GM18520 (cell line): ENCODE results near the gene KCNH2.
A peak's percentile ranks its signal among the peaks of the same experiment; 100 is the strongest.

Source experiments
- ATAC-seq: cut with Tn5 transposase; IDR thresholded peaks from one replicate; pipeline ENCODE4 v1.9.1; 2021; ENCODE audit not compliant: unreplicated experiment

The KCNH2 gene

DNA sequence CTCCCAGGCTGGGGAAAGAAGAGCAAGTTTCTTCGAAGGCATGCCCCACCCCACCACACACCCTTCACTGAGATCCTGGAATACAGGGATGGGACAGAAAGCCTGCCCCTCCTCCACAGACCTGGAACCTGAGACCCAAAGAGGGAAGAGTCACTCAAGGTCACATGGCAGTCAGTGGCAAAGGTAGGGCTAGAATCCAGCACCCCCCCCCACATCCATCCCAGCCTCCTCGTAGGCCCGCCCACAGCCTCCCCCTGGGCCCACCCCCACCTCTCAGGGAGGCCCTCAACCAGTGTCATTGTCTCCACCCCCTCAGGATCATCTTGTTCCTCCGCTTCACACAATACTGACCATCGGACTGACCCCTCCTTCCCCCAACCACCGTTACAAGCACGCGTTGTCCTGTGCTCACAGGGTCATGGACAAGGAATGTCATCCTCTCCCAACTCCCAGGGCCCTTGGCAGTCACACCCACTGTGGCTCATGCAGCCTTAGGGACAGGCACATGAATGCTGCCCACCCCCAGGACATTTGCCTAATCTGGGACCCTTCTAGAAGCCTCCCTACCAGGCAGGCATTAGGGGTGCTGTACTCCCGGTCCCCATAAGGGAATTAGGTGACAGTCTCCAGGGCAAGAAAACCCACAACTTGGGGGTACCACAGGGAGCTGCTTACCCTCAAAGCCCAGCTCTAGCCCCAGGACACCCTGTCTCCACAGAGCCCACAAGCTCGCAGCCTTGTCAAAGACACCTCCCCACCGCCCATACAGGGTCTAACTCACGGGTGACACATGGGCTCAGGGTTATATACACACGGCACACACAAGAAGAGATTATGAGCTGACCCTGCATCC lies 1.4 kb downstream of the KCNH2 start:
- no peak for ATAC-seq

DNA sequence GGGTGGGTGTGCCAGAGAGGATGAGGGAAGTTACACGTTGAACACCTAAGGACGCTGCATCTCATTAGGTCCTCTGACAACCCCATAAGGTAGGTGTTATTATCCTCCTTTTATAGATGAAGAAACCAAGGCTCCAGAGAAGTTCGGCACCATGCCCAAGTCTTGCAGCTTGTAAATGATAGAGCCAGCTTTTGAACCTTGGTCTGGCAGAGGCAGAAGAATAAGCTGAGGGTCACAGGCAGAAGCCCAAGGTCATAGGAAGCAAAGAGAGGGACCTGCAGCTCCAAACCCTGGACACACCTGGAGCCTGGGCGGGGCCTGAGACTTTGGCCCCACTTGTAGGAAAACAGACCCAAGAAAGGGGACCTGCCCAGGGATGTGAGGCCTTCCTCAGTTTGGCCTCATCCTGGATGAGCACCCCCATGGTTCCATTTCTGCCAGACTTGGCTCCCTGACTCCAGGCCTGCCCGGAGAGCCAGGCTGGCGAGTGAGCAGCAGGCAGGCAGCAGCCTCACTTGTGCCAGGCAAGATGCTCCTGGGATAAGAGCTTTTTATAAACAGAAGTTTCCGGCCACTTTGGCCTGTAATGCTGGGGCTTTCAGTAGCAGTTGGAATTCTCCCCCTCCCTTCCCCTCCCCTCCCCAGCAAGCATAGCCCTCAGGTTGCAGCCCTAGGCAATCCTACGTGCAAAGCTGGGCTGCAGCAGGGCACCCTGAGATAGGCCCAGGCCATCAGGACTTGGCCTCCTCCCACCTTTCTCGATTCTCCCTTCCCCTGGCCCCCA lies 2.4 kb downstream of the KCNH2 start:
- no peak for ATAC-seq

DNA sequence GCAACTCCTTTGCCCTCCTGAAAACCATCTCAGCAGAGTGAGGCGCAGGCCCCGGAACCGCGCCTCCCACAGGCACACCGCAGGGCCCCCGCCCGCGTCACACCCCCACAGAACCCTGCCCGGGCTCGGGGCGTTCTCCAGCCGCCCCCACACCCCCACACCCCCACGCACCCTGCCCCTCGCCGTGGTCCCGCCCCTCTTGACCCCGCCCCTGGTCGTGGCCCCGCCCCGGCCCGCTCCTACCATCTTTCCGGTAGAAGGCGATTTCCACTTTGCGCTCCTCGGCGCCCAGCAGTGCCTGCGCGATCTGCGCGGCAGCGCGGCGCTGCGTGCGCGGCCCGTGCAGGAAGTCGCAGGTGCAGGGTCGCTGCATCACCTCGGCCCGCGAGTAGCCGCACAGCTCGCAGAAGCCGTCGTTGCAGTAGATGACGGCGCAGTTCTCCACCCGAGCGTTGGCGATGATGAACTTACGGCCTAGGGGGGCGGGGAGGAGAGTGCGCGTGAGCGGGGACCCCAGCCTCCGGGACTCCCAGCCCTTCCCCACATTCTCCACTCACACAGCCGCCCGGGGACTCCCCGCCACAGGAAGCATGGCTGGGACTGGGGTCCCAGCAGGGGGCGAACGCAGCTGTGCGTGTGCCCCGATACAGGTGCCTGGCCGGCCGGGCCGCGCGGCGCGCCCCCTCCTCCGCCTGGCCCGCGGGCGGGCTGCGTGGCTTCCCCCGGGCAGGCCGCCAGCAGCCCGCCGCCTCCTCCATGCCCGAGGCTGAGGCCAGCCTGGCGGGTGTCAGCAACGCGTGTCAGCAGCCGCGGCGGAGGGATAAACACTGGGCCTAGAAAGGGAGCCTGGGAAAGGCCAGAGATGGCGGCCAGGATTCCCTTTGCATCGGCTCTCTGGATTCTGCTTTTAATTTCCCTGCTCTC lies 3.4 kb downstream of the KCNH2 start:
- ATAC-seq: peak; percentile 51

DNA sequence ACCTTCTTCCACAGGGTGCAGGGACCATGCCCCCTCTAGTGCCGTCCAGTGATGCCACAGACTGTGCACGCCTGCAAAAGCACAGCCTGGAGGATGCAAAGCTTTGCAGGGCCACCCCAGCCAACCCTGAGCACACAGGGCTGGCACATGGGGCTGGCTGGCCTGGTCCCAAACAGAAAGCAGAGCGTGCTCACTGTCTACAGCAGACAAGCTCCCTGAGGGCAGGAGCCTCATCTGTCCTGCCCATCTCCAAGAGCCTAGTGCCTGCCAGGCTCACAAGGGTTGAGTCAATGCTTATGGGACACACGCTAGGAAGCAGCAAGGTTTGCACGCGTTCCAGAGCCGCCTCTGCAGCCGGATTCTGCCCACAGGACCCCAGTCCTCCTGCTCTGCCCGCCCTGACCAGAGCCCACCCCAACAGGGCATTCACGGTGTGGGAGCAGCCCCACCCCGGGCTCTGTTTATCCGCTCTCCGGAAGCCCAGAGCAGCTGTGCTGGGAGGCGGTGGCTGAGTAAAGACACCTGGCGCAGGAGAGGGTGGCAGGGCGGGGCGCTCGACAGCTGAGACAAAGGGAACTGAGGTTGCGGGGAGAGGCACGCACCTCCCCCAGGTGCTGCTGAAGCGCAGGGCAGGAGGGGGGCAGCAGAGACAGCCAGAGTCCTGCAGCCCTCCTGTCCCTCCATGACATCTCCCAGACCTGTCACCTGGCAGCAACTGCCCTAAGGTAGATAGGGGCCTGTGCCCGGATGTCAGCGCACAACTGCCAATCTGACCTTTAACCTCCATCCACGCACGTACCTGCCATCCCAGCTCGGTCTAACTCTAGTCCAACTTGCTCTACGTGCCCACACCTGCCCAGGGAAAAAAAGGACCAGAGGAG lies 4.3 kb downstream of the KCNH2 start:
- no peak for ATAC-seq

DNA sequence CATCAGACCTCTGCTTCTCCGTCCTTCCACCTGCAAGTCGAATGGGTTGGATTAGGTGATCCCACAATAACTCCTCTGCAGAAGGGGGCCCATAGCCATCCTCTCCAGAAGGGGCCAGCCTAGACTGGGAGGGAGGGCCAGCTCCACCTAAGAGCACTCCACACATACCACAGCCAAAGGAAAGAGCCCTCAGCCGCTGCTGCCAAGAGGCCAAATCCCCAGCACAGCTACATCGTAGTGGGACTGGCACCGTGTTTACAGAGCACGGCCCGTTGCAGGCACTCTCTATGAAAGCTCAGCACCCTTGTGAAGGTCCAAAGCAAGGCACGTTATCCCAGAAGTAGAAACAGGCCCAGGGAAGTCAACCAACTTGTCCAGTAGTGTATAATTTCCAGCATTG lies 5.4 kb downstream of the KCNH2 start:
- ATAC-seq: no peak

DNA sequence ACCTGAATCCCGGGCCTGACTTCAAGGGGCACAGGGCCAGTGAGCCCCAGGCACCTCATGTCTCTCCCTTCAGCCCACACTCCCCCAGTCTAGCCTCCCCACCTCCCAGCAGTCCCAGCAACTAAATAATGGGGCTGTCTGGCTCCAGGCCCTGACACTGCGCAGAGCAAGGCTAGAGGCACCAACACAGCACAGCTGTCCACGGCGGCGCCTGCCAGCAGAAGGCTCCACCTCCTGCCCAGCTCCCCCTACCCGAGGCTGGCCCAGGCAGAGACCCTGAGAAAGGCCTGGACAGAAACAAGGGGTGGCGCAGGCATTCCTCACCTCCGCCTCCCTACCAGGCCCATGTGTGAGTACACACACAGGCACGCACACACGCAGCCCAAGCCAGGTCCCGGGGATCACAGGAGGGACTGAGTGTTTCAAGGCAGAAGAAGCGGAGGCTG lies 6.1 kb downstream of the KCNH2 start:
- ATAC-seq: no peak

DNA sequence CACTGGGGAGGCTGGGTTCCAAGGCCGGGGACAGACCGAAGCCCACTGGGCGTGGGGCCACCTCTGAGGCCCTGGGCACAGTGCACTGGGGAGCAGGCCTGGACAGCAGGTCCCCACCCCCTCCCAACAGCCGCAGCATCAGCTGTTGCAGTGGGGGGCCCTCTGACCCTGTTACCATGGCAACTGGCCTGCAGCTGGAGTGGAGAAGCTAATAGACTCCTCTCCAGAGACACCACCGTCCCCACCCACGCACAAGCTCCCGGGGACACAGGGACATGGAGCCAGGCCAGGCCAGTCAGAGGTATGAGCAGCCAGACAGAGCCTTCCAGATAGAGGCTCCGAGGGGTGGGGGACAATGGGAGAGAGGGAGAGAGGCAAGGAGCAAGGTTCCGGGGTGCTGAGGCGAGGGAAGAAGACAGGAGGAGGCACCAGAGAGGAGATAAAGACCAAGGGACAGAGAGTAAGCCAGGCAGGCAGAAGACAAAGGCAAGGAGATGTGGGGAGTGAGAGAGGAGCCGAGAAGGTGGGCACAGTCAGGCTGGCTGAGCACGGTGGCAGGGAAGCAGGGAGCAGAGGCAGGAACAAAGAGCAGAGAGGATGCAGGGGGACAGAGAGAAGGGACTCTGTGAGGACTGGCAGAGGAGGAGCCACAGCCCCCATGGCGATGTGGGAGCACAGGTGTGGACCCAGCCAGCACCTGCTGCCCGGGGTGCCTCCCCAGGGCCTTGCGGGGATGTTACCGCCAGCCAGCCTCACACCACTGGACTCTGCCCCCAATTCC lies 6.7 kb downstream of the KCNH2 start:
- ATAC-seq: no peak

DNA sequence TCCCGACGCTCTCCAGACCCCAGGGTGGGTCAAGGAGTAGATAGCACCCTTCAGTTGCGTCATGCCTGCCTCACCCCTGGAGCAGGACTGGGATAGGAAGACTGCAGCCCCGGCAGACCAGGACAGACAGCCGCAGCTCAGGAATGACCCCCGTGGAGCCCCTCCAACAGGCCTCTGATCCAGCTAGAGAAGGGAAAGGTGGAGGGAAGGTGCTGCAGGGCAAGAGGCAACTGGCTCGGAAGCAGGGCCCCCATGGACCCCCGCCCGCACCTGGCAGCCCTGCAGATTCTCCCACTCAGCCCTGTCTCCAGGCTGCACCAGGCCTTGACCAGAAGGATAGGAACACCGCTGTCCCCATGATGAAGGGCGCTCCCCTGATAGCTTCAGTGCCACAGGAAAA lies 7.7 kb downstream of the KCNH2 start:
- ATAC-seq: no peak

DNA sequence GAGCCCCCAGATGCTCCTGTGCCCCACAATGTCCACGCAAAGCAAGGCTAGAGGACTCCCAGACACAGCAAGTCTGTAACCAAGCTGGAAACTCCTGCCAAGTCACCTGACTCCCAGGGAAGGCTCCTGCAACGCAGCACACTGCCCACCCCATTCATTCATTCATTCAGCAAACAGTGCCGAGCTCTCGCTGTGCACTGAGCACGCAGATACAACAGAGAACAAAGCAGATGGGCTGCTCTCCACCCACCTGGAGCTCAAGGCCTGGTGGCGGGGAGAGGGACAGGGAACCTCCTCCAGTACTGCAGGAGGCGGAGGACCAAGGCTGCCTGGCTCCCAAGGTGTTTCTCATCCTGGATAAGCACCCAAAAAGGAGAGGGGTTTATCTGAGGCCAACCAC lies 8.6 kb downstream of the KCNH2 start:
- no peak for ATAC-seq

DNA sequence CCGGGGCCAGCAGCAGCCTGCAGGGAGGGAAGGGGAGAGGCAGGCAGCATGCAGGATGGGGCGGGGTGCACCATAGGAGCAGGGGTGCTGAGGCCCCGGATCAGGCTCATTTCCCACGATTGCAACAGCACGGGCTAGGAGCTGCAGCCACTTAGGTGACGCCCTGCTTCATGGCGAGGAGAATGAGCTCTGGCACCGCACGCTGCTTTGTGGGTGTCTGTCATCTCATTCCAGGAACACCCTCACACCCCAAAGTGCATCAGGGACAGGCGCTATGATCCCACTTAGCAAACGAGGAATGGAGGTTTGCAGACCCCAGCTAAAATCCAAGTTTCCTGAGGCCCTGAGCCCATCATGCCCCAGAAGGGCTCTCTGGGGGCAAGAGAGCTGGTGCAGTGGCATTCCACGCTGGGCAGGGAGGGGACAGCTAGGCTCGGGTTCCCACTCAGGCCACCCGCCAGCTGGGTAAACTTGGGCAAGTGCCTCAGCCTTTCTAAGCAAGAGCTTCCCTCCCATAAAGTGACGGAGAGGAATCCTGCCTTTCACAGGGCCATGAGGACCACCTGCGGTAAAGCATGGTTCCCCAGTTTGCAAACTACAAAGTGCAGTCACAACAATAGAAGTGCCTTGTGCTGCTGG lies 9.3 kb downstream of the KCNH2 start:
- ATAC-seq: no peak

DNA sequence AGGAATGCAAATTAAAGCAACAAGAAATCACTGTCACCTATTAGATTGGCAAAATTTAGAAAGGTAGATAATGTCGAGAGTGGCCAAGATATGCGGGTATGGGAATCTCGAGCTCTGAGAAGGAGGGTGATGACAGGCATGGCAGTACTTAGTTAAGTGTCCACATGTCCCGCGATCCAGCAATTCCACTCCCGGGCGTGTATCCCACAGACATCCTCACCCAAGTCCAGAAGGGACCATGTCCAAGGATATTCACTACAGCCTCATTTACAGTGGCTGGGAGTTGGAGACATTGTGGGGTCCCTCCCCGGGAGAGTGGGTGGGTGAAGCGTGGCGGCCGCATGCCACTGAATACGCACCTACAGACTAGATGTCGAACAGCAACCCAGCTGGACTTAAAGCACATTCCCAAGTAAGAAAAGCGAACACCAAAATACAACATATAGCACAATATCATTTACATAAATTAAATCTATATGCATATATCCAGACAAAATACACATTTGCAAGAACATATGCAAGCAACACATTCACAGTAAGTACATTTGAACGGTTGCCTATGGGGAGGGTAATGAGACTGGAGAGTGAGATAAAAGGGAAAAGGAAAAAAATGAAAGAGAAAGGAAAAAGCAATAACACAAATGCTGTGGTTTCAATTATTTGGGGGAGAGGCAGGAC lies 9.9 kb downstream of the KCNH2 start:
- no peak for ATAC-seq

DNA sequence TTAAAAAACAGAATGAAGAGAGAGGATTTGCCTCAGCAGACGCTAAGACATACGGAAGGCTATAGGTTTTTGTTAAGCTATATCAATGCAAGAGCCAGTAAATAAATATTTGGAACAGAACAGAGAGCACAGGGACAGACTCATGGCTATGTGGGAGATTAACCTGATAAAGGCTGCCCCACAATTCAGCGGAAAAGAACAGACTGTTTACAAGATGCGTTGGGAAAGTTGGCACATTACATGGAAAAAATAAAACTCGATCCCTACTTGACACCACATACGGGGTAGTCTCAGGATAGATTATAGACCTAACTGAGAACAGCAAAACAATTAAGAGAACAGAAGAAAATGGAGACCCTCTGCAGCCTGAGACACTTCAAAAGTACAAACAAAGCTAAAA lies 10.8 kb downstream of the KCNH2 start:
- ATAC-seq: no peak

DNA sequence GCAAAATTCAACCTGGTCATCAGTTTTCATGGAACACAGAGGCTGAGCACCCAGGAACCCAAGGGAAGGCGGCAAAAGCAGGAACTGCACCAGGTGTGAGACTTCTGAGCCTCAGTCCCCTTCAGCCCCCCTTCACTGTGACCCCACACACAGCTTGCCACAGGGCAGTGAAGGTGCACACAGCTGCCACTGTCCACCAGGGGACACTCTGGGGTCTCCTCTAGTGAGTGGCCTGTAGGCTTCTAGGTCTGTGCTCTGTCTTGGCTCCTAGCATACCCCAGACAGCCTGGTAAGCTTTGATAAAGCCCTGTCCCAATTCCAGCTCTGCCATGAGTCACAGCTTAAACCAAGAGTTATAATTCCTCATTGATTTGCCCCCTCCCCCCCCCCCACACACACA lies 12.1 kb downstream of the KCNH2 start:
- no peak for ATAC-seq

DNA sequence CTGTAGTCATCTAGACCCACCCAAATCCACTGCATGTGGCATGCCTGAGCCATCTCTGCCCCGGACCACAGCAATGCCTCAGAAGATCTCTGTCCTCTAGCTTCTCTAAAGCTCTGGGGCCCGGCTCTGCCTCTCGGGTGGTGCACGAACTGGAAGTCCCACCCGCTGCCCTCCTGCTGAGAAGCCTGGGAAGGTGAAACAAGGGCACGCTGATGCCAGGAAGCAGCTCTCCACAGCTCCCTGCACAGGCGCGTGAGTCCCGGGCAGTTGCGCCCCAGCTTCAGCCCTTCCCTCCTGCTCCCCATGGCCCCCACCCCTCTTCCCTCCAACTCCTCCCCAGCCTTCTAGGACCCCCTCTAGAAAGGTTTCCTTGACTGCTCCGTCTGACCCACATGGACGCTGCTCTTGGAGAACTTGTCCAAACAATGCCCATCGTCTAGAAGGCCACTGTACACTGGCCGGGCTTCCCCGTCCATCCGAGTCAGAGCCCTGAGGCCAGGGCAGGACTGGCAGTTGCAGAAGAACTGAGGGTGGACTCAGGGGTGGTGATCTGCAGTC lies 12.8 kb downstream of the KCNH2 start:
- ATAC-seq: no peak

DNA sequence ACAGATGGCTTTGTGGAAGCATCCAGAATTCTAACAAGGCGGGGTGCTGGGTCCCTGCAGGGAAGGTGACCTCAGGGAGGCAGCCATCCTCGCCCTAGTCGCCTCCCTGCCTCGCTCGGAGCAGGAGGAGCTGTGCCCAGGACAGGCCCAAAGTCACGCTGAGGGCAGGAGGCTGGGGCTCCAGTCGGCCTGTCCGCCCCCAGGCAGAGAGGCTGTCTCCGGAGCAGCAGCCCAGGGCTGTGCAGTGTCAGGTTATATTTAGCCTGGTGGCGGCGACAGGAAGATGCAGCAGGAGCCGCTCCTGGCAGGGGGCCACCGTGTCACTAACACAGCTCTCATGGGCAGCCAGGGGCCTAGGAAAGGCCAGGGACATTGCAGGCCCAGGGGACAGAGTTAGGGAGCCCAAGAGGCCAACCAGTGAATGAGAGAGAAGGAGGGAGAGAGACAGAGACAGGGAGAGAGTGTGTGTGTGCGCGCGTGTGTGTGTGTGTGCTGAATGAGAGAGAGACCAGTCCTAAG lies 13.5 kb downstream of the KCNH2 start:
- ATAC-seq: no peak

DNA sequence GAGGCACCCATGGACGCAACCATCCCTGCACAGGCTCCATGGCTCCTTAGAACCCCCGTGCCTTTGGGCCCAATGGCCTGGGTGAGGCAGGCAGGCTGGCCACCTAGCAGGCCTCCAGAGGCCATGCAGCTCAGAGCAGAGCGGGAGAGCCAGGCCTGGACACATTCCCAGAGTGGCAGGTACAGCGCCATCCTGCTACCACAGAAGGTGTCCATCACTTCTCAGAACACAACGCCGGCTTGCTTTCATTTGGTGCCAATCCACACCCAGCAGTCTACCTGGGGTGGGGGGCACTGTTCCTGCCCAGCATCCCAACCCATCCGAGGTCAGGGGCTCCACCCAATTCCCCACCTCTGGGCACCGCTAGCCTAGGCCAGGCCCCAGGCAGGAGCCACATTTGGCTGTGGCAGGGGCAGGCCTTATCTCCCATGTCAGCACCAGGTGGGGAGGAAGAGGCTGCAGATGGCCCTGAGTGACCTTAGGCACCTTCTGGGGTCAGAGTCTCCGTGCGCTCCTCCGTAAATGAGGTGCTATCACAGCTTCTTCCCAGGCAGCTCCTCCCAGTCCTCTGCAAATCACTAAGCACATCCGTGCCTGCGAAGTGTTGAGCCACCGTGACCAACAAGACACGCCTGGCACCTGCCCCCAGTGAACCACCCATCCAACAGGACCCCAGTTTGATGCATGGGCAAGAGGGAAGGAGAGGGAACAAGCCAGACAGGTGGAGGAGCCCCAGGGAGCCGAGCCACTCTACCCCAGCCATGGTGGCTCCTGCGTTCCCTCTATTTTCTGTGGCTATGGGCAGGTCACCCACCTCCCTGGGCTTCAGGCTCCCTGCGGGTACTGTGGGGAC lies 14.2 kb downstream of the KCNH2 start:
- ATAC-seq: no peak
